Measurements from ENCODE around the gene SBSN.
"Not testable (repeated sequence)": the region's sequence is repeated elsewhere in the genome, so short reads cannot be mapped to it uniquely, and the experiment has no call there.

The SBSN gene

DNA sequence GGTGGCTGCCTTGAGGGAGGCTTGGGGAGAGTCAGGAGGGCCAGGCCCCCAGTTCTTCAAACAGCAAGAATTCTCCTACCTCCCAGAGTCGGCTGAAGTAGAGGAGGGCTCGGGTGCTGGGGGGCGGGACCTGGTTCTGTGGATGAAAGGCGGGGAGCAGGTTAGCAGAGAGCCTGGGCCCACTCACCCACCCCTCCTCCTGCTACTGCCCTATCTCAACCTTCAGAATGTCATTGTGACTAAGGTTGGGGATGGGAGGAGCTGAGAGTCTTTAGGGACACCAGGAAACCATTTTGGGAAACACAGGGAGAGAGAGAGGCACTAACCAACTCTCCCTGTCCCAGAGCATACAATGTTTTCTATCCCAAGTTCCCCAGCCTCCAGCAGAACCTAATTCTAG is 25.4 kb downstream of the SBSN start:
- DNase-seq (ENCODE audit: low read depth), result no peak

DNA sequence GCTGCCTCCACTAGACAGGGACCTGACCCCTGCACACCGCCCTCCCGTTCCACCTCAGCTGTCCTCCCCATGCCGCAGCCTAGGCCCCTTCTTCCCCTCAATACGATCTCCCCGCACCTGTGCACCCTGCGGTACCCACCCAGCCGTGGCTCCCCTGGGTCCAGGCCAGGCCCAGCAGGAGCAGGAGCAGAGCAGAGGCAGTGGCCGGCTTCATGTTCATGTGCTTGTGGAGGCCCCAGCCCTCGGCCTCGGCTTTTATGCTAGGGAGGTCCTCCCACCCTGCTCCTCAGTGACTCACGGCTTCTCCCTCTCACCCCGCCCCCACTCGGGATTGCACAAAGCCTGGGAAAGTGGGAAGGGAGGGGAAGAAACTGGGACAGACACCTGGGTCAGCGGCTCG is 26.4 kb downstream of the SBSN start:
- DNase-seq (ENCODE audit: low read depth), result peak; percentile 9

- DNase-seq (ENCODE audit: low read depth), result no peak
Measured at GRCh38 chr19:35500611-35501010, 27.5 kb downstream of the SBSN start.

GRCh38 chr19:35498984-35499527 is 29.1 kb downstream of the SBSN start:
- no peak for DNase-seq (ENCODE audit: low read depth)

DNA sequence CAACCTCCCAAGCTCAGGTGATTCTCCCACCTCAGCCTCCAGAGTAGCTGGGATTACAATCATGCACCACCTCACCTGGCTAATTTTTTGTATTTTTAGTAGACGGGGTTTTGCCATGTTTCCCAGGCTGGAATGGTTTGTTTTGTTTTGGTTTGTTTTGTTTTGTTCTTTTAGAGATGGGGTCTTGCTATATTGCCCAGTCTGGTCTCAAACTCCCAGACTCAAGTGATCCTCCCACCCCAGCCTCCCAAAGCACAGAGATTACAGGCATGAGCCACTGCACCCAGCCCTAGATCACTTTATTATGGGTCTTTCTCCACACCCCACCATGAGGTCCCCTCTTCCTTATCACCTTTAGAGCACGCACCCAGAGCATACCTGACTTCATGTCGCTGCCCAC is 29.9 kb downstream of the SBSN start:
- no peak for DNase-seq (ENCODE audit: low read depth)

DNA sequence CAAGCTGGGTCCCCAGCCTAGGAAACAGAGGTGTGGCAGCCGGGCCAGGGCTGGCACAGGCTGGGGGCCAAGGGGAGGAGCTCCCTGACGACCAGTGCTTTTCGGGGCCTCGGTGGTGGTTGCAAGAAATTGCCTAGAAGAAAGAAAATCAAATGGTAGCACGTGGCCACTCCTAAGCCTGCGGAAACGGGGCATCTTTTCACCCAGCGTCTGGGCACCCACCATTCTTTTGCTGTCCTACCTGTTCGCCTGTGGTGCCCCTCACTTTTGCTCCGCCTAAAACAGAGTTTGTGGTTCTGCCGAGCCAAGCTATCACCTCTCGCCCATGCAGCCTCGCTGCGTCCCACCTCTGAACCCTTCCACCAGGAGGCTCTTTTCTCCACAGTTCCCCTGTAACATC is 30.7 kb downstream of the SBSN start:
- no peak for DNase-seq (ENCODE audit: low read depth)

DNA sequence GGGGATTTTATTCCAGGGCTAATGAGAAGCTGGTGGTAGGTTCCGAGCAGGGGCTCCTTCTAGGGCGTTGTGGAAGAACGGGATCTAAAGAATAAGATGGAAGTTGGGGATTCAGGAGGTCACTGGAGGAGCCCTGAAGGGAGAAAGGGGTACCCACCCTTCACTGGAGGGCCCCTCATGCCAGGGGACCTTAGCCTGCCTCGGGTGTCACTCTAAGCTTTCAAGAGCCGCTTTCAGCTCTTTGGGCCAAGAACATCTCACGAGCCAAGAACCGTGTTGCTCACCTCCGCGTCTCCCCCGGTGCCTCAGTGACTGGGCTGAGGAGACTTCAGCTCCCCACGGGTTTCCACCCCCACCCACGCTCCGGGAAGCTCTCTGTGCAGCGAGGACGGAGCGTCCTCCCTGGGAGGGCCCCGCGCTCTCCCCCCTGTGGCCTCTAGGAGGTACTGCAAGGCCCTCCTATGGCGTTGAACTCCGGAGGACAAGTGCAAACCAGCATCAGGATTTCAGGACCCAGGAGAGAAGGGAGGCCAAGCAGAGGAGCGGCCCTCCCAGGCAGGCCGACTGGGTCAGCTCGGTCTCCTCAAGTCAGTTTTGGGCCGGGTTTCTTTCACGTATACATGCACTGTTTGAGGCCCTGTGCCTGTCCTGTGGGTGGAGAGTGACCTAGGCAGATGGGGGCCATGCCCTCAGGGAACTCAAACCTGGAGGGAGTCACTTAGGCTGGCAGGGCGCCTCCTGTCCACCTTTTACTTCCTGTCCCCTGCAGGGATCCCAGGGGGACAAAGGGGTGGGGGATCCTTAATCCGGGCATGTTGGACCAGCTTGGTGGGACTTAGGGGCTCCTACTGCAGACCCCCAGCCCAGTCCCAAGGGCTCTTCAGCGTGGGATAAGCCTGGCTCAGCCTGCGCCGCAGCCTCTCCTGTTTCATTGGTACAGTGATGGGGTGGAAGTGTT is 32.7 kb downstream of the SBSN start:
- DNase-seq (ENCODE audit: low read depth), result peak; percentile 29

- no peak for DNase-seq (ENCODE audit: low read depth)
Measured at GRCh38 chr19:35493971-35494370, 34.1 kb downstream of the SBSN start.

DNA sequence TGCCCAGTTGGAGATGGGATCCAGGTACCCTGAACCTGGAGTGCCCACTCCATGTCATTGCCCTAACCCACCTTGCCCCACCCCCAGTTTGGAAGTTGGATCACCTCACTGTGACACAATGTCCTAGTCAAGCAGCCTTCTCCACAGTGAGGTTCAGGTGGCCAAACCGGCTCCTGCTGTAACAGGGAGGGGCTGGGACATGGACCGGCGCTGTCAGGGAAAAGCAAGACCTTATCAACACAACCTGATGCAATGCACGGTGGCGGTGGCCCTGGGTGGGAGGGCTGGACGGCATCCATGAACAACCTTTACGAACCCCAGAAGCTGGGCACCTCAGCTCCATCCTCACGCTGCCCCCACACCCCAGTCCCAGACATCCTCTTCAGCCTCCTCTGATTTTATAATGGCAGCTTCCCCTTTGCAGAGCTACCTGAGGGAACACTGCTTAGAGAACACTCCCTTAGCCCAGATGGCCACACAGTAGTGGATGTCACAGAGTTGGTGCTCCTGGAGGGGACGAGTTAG is 36.2 kb downstream of the SBSN start:
- DNase-seq (ENCODE audit: low read depth), result no peak

DNA sequence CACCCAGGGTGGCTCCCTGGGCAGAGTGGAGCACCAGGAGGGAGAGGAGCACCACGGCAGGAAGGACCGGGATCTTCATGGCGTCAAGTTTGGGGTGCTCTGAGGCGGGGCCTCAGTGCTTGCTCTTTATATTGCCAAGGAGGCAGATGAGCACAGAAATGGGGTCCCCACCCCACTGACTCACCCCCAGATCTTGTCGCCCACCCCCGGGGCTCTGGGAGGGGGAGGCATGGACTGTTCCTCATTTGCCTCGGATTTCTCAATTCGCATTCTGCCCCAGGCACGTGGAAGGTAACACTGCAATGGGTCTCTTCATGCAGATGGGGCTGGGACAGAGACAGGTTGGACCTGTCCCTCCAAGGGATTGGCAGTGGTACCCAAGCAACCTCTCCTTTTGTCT is 37.7 kb downstream of the SBSN start, which contains the start of gene KRTDAP:
KRTDAP (minus strand) TSS at position 101 of the 400 bp plus-strand sequence; CDS start at position 79, 22 bp downstream.
- no peak for DNase-seq (ENCODE audit: low read depth)

GRCh38 chr19:35488677-35489076 is 39.4 kb downstream of the SBSN start:
- no peak for DNase-seq (ENCODE audit: low read depth)

DNA sequence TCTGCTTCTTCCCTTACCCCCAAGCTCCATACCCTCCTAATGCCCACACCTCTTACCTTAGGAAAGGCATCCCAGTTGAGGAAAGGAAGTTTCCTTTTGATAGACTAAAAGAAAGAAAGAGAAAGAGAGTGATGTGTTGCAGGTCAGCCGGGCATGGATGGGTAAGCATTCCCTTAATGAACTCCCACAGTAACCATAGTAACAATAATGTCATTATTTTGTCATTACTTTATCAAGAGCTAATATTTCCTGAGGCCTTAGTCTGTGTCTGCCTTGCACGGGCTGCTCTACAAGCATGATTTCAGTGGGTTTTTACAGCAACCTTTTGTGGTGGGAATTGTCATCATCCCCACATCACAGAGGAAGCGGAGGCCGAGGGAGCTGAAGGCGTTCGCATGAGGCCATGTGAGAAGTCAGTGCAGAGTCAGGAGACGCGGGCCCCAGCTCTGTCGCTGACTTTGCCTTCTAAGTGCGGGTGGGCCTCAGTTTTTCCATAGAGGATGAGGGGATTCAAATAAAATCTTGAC is 40.4 kb downstream of the SBSN start:
- no peak for DNase-seq (ENCODE audit: low read depth)

DNA sequence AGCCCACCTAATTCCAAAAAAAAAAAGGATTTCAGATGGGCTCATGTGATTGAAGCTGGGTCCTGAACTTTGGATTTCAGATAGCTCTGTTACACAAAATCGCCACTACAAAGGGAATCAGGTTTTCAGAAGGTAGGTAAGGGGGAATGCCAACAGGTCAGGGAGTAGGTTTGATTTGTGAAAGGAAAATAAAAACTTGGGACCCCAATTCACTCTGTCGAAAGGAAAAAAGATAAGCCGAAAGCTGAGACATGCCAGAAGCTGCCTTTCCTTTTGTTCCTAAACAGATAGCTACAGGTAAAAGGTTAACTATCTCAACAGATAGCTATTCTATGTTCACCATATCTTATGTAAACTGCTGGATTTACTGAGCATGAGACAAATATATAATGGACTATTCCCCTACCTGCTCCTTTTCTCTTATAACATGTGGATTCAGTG is 41.8 kb downstream of the SBSN start:
- DNase-seq (ENCODE audit: low read depth), result no peak

- no peak for DNase-seq (ENCODE audit: low read depth)
Measured at GRCh38 chr19:35484252-35485036, 43.7 kb downstream of the SBSN start.

- DNase-seq (ENCODE audit: low read depth), result no peak
Measured at GRCh38 chr19:35483089-35483488, 45.0 kb downstream of the SBSN start.

DNA sequence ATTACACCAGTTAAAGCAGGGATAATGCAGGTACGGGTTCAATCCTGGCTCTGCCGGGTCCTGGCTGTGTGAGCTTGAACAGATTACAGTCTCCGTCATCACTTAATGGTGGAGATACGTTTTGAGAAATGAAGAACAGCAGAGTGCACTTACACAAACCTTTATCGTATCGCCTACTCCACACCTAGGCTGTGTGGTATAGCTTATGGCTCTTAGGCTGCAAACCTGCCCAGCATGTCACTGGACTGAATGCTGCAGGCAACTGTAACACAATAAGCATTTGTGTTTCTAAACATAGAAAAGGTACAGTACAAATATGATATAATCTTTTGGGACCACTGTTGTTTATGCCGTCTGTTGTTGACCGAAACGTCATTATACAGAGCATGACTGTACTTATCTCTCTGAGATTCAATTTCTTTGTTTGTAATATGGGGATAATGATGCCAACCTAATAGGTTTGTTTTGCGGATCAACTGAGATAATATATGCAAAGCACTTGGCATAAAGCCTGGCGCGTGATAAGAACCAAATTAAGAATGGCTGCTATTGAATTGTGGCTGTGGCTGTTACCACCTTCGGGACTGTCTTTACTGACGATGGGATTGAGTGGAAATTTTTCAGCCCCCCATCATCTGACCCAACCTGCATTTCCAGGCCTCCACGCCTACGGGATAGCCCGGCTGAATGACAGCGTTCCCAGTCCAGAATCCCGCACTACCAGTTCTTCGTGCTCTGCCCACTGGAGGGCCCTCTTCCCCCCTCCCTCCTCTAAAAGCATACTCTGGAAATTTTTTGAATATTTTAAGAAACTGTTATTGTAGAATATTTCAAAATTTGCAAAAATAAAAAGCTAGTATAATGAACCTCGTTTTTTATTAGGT is 49.1 kb downstream of the SBSN start:
- no peak for DNase-seq (ENCODE audit: low read depth)

DNA sequence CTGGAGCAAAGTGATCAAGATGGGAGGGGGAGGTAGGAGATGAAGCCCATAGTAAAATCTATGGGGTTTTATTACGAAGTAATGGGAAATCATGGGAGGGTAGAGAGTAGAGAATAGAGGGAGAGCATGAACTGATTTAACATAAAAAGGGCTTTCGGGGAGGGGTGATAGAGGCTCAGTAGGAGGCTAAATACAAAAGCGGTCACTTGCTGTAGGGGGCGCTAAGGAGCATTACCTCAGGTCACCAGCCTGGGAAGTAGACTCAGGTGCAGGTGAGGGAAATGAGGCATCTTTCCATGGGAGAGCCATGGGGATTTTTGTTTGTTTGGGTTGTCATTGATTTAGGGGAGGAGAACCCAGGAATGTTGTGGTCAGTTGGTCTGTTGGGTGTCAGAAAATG is 52.0 kb downstream of the SBSN start:
- no peak for DNase-seq (ENCODE audit: low read depth)

- not testable (repeated sequence) for DNase-seq (ENCODE audit: low read depth)
Measured at GRCh38 chr19:35474594-35474993, 53.5 kb downstream of the SBSN start.

DNA sequence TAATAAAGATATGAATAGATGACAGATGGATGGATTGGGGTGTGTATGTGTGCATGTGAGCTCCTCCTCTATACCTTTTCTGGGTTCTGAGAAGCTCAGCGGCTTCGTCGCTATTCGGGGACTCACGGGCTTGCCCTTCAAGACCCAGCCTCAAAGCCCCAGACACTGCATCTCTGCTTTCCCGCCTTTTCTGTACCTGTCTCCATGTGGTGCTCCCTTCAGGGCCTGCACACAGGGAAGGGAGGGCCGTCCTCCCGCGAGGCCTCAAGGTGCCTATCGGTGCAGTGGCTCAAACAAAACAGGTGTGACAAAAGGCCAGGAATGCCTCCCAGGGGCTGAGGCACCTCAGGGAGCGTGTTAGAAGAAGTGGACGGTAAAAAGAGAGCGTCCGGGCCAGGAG is 54.0 kb downstream of the SBSN start:
- DNase-seq (ENCODE audit: low read depth), result no peak
